ENCODE measurements around the gene CREB5. TPM values are rescaled to one million over a fixed set of nuclear protein-coding genes. Genes with fewer than 3 reads are reported as not detected.

The CREB5 gene
- total and polyA plus RNA-seq, 2 of the 8 experiments (the other 6 are each of a cell fraction or from before 2014, with no cell fraction given): 2.4 to 2.7 TPM

GRCh38 chr7:28784171-28784902 is 372.0 kb downstream of the CREB5 start:
- Histone ChIP-seq H3K9me3 (ENCODE audit: insufficient read depth in 2 of 2, low read depth in 1 of 2, low read length in 1 of 2) (no peaks in the 10 kb centered on the region), H2BK20ac (ENCODE audit: low read length) (no peak overlapping the region), H3K23me2 (ENCODE audit: low read depth, low read length) (no peaks in the 10 kb centered on the region), H3K79me2 (ENCODE audit: control insufficient read depth in 1 of 2, insufficient read depth in 2 of 2, low read length in 2 of 2) (no peaks in the 10 kb centered on the region), H4K20me1 (replicated peaks in 1 of 2; ENCODE audit: control insufficient read depth in 1 of 2, insufficient read depth in 2 of 2, low read length in 2 of 2) (no peaks in the 10 kb centered on the region), H4K5ac (ENCODE audit: insufficient read length, low read depth, low read length) (no peak overlapping the region), H2BK12ac (ENCODE audit: low read depth, low read length) (no peak overlapping the region), H3K23ac (ENCODE audit: insufficient read length) (no peak overlapping the region), H2AFZ (ENCODE audit: low read length) (no peak overlapping the region), H2BK5ac (ENCODE audit: low read depth, low read length) (no peak overlapping the region), H3K27me3 (replicated peaks in 1 of 4; ENCODE audit: control insufficient read depth in 3 of 4, extremely low read depth in 1 of 4, insufficient read depth in 3 of 4, low read length in 3 of 4) (no peaks in the 10 kb centered on the region), H3K9ac (replicated peaks in 1 of 4; ENCODE audit: extremely low read depth in 1 of 4, low read depth in 3 of 4, low read length in 3 of 4) (no peak overlapping the region), H2BK15ac (ENCODE audit: low read length) (no peak overlapping the region), H3K56ac (replicated peaks; ENCODE audit: insufficient read length, low read depth, low read length) (no peak overlapping the region), H3K18ac (ENCODE audit: extremely low read depth, low read length) (no peak overlapping the region), H3K36me3 (ENCODE audit: control insufficient read depth in 2 of 4, insufficient read depth in 4 of 4, low read length in 3 of 4) (no peaks in the 10 kb centered on the region), H3K4me1 (replicated peaks in 1 of 4; ENCODE audit: control insufficient read depth in 3 of 4, insufficient read depth in 4 of 4, low read length in 3 of 4) (no peaks in the 10 kb centered on the region), H3K79me1 (ENCODE audit: low read depth, low read length) (no peaks in the 10 kb centered on the region), H4K91ac (replicated peaks; ENCODE audit: insufficient read length, low read length) (no peak overlapping the region), H3K27ac (ENCODE audit: low read depth, low read length) (no peak overlapping the region), H3K4ac (replicated peaks; ENCODE audit: insufficient read length, low read depth, low read length) (no peak overlapping the region), H3K4me2 (ENCODE audit: insufficient read depth in 1 of 2, low read depth in 2 of 2, low read length in 2 of 2) (no peak overlapping the region), H3K14ac (ENCODE audit: insufficient read length) (no peak overlapping the region), H2AK5ac (ENCODE audit: low read depth, low read length) (no peak overlapping the region), H4K8ac (ENCODE audit: extremely low read depth, insufficient read depth, low read length) (no peak overlapping the region), H3K4me3 (ENCODE audit: extremely low read depth in 1 of 4, insufficient read depth in 2 of 4, low read depth in 3 of 4, low read length in 4 of 4) (no peak overlapping the region), H2BK120ac (replicated peaks; ENCODE audit: low read depth, low read length) (no peak overlapping the region)
- 85% methylated on average over 13 of the region's 13 CpGs; no CpG with 5 or more reads in 1 of the 2 experiments for WGBS, 2 experiments (ENCODE audit: extremely low coverage in 1 of 2, insufficient coverage in 1 of 2, insufficient read length in 1 of 2, insufficient replicate concordance in 2 of 2, low coverage in 1 of 2, low lambda C conversion rate in 2 of 2, missing lambda C conversion rate in 1 of 2)
- DNase-seq (ENCODE audit: low read depth in 1 of 2, low spot score in 2 of 2) (no peak), FAIRE-seq (no peak)
- CTCF ChIA-PET (ENCODE audit: partially characterized antibody): interaction anchor here (0.6 to 0.9 kb wide), 2 partner anchors 26 to 315 kb away, joined by 3 to 4 read pairs; no protein-coding TSS in a partner anchor
- POLR2A ChIA-PET (ENCODE audit: partially characterized antibody): no interaction called here
- no peak for TF ChIP-seq EP300 (IDR thresholded peaks at IDR 0.05; ENCODE audit: borderline replicate concordance in 1 of 2, low read depth in 2 of 2, low read length in 2 of 2)
- TF ChIP-seq POLR2AphosphoS5 (IDR thresholded peaks at IDR 0.05; ENCODE audit: low read depth, low read length): no peak
- TF ChIP-seq RXRA (IDR thresholded peaks at IDR 0.05; ENCODE audit: insufficient read depth, low read depth, low read length): no peak
- no peak for TF ChIP-seq JUN (IDR thresholded peaks at IDR 0.05; ENCODE audit: low read depth, low read length)
- TF ChIP-seq CEBPB (IDR thresholded peaks at IDR 0.05; ENCODE audit: low read depth, low read length): no peak
- TF ChIP-seq JUND (IDR thresholded peaks at IDR 0.05; ENCODE audit: low read length): no peak
- no peak for TF ChIP-seq ATF3 (IDR thresholded peaks at IDR 0.05; ENCODE audit: insufficient read depth, low read depth, low read length)
- no peak for TF ChIP-seq PHF8 (conservative IDR thresholded peaks at IDR 0.05; ENCODE audit: low read depth, low read length)
